Tibial nerve (tissue), 4 donors: ENCODE measurements around the gene MCOLN2. TPM values are rescaled to one million over a fixed set of nuclear protein-coding genes. Genes with fewer than 3 reads are reported as not detected.

Source experiments
- DNase-seq, 2 donors: peaks; one replicate each; pipeline ENCODE4 v3.0.0-alpha.2; 2019; ENCODE audit warnings: low spot score in 2 of 2
- H3K27ac ChIP-seq, 4 donors: fragments of 200-600 bp; sonication (generic) in 3 of 4; one replicate each; pipeline ENCODE4 v1.5.1; 2017 to 2019; ENCODE audit warnings: mild to moderate bottlenecking in 1 of 4
- H3K27me3 ChIP-seq, 2 donors: fragments of 200-600 bp; sonication (generic) in 1 of 2; one replicate each; pipeline versions ENCODE4 v1.5.1 to v1.6.0; 2017 to 2019
- H3K36me3 ChIP-seq, 3 donors: fragments of 200-600 bp; sonication (generic); one replicate each; pipeline ENCODE4 v1.5.1; 2018 to 2019
- H3K4me1 ChIP-seq, 4 donors: fragments of 200-600 bp; sonication (generic) in 3 of 4; one replicate each; pipeline ENCODE4 v1.5.1; 2017 to 2019
- H3K4me3 ChIP-seq, 4 donors: fragments of 200-600 bp; sonication (generic) in 3 of 4; one replicate each; pipeline ENCODE4 v1.5.1; 2017 to 2019; ENCODE audit warnings: mild to moderate bottlenecking in 1 of 4, moderate library complexity in 1 of 4
- H3K9me3 ChIP-seq, 4 donors: fragments of 200-600 bp; sonication (generic) in 3 of 4; one replicate each; pipeline ENCODE4 v1.5.1; 2017 to 2019
- EP300 ChIP-seq, 2 donors: sonication (generic); formaldehyde crosslinking; IDR thresholded peaks; one replicate each; pipeline ENCODE4 v1.6.1; 2017; ENCODE audit warnings: antibody characterized with exemption in 2 of 2, mild to moderate bottlenecking in 1 of 2
- POLR2A ChIP-seq, 2 donors: fragments of 450-650 bp; IDR thresholded peaks; one replicate each; pipeline ENCODE4 v1.6.1; 2017; ENCODE audit warnings: antibody characterized with exemption in 2 of 2, mild to moderate bottlenecking in 2 of 2, moderate library complexity in 2 of 2
- WGBS, 2 donors: methylation state at CpG; one replicate each; pipeline ENCODE4 v1.1.5; 2018; 5-methylcytosine and 5-hydroxymethylcytosine counted together
- total RNA-seq, 4 donors: library from RNA; depleted of rRNA; stranded (reverse); fragments of >200 nt; gene quantifications; one replicate each; pipeline ENCODE4 v1.1.0, GENCODE V29; 2016
- TF ChIP-seq, protein P1 (sequence below), 5 experiments: fragments of 200-600 bp in 3 of 5; fragments of 450-650 bp in 2 of 5; sonication (generic) in 3 of 5; IDR thresholded peaks; one replicate each; pipeline ENCODE4 v1.5.1; 2016 to 2019; ENCODE audit warnings: antibody characterized with exemption in 5 of 5, mild to moderate bottlenecking in 3 of 5, moderate library complexity in 2 of 5

MCOLN2 gene
- total RNA-seq, 4 donors from 2014 or later: 8.2 to 12.2 (median 9.8) TPM

DNA sequence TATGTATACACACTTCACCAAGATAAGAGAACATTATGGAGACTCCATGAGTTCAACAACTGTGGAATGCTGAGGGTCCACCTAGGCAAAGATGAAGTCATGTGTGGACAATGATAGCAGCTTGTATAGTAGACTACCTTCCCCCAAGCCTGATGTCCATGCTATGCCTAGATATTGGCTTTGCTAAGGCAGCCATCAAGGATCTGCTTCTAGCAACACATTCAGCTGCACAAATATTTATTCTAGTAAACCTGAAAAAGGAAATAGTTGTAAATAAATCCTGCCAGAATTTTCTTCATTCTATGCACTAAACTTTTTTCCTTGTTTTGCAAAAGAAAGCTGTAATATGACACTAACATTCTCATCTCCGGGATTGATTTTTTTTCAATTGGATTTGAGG lies 96.9 kb downstream of the MCOLN2 start:
- H3K36me3 ChIP-seq: no peaks in the 10 kb centered on the region
- 34 to 53% methylated on average over 1 of the region's 1 CpG for WGBS, 2 donors
- TF ChIP-seq POLR2A (IDR thresholded peaks at IDR 0.05) (no peak), EP300 (IDR thresholded peaks at IDR 0.05) (no peak)
- TF ChIP-seq, protein P1, sequence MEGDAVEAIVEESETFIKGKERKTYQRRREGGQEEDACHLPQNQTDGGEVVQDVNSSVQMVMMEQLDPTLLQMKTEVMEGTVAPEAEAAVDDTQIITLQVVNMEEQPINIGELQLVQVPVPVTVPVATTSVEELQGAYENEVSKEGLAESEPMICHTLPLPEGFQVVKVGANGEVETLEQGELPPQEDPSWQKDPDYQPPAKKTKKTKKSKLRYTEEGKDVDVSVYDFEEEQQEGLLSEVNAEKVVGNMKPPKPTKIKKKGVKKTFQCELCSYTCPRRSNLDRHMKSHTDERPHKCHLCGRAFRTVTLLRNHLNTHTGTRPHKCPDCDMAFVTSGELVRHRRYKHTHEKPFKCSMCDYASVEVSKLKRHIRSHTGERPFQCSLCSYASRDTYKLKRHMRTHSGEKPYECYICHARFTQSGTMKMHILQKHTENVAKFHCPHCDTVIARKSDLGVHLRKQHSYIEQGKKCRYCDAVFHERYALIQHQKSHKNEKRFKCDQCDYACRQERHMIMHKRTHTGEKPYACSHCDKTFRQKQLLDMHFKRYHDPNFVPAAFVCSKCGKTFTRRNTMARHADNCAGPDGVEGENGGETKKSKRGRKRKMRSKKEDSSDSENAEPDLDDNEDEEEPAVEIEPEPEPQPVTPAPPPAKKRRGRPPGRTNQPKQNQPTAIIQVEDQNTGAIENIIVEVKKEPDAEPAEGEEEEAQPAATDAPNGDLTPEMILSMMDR (IDR thresholded peaks at IDR 0.05): no peak
- no peak overlapping the region for H3K27ac ChIP-seq
- no peaks in the 10 kb centered on the region for H3K4me1 ChIP-seq
- peaks cover 0 to 3% of the 10 kb centered on the region in 2 donors for H3K27me3 ChIP-seq
- H3K9me3 ChIP-seq: peaks cover 0 to 4% (median 0%) of the 10 kb centered on the region in 4 donors
- no peak overlapping the region for H3K4me3 ChIP-seq
- no peak for DNase-seq

DNA sequence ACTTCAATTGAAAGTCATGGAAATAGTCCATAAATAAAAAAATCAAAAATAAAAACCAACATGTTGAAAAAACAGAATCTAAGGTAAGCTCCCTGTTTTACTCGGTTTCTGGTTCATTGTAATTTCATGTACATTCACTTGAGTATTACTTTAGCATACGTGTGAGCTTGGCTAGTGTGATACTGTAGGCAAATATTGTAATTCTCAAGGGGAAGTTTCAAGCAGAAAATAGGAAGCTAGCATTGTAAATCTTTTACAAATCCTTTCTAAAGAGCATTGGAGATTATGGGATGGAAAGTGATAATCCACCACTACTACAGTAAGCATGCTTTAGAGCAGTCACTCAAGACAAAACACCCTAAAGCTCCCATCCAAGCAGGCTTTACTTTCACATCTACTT lies 100.6 kb downstream of the MCOLN2 start:
- no peak overlapping the region for H3K27ac ChIP-seq
- TF ChIP-seq, protein P1 (IDR thresholded peaks at IDR 0.05): no peak
- TF ChIP-seq POLR2A (IDR thresholded peaks at IDR 0.05): no peak
- DNase-seq: no peak
- H3K36me3 ChIP-seq: no peaks in the 10 kb centered on the region
- 66 to 74% methylated on average over 2 of the region's 2 CpGs for WGBS, 2 donors
- no peak overlapping the region for H3K4me3 ChIP-seq
- H3K4me1 ChIP-seq: peaks cover 0 to 16% (median 2%) of the 10 kb centered on the region in 4 donors
- peaks cover 0 to 28% of the 10 kb centered on the region in 2 donors for H3K27me3 ChIP-seq
- no peaks in the 10 kb centered on the region for H3K9me3 ChIP-seq

DNA sequence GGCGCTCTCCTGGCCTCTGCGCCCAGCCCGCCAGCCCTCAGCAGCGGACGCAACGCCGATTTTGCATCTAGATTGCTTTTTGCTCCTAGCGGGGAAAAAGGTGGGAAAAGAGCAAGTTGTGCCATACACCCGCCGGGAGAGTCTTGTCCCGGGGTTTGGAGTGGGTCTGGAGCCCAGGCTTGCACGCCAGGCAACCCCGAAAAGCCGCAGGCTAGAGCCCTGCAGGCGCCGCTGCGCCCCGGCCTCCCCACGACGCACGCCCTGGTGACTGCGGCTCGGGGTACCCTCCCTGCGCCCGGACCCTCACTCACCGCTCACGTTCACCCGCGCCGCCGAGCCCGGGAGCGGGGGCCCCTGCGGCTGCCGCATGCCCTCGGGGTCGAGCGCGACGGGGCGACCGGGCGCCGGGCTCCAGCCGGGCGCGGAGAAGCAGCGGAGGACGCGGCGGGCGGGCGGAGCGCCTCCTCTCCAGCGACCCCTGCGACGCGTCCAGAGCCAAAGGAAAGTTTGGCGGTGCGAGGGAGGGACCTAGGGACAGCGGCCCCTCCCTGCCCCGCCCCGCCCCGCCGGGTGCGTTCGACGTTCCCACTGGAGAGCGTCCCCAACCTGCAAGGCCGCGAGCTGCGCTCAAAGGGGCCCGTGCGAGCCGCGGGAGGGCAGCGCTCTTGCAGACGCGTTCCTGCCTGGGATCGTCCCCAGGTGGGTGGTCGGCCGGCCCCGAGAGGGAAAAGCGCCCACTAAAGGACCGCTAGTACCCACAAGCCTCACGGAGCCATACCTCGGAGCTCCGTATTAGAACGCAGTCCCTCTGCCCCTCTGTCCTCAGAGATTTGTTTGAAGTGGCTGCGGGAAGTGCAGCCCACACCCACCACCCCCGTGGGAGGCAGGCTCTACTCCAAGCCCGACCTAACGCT lies 104.0 kb downstream of the MCOLN2 start, which contains the start of gene LPAR3:
TSS of gene LPAR3 (minus strand) at position 502 of the 914 bp plus-strand sequence. CDS start 27,086 bp downstream, outside the sequence.
- peak within 1 kb of the TSS in 2 of 4 donors; percentile 18 to 30 for H3K4me3 ChIP-seq
- 1 to 2% methylated on average over 22 to 49 of the region's 93 CpGs for WGBS, 2 donors

DNA sequence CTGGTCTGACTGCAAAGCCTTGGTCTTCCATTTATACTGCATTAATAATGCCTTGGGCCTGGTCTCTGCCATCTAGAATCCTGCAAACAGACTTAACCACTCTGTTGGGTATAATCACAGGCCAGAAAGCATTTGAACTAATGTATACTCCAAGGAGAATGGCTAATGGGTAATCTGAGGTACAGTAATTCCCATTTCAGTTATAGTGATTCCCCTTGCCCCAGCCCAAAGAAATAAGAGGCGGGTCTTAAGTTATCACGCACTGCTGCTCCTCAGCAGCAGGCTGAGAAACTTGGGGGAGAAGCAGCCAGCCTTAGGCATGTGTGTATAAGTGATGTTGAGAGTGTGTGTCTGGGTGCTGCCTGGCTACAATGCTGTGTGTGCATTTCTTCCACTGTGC lies 106.3 kb downstream of the MCOLN2 start:
- H3K27me3 ChIP-seq: peaks cover 0 to 28% of the 10 kb centered on the region in 2 donors
- TF ChIP-seq, protein P1 (IDR thresholded peaks at IDR 0.05): no peak
- TF ChIP-seq EP300 (IDR thresholded peaks at IDR 0.05) (no peak), POLR2A (IDR thresholded peaks at IDR 0.05) (no peak)
- no peak for DNase-seq
- WGBS, 2 donors: 83 to 96% methylated on average over 2 of the region's 2 CpGs
- no peaks in the 10 kb centered on the region for H3K36me3 ChIP-seq
- H3K9me3 ChIP-seq: no peaks in the 10 kb centered on the region
- no peak overlapping the region for H3K4me3 ChIP-seq
- no peak overlapping the region for H3K27ac ChIP-seq
- peaks cover 0 to 16% (median 2%) of the 10 kb centered on the region in 4 donors for H3K4me1 ChIP-seq

More for the DNA sequence above, 104.0 kb downstream of the MCOLN2 start, which contains the start of gene LPAR3:
- H3K36me3 ChIP-seq: no peaks in the 10 kb centered on the region
- H3K9me3 ChIP-seq: no peaks in the 10 kb centered on the region
- peaks cover 0 to 16% (median 2%) of the 10 kb centered on the region in 4 donors for H3K4me1 ChIP-seq
- H3K27me3 ChIP-seq: peaks cover 0 to 28% of the 10 kb centered on the region in 2 donors
- H3K27ac ChIP-seq: no peak within 1 kb of the TSS
- TF ChIP-seq, protein P1 (IDR thresholded peaks at IDR 0.05): no peak
- no peak for DNase-seq

DNA sequence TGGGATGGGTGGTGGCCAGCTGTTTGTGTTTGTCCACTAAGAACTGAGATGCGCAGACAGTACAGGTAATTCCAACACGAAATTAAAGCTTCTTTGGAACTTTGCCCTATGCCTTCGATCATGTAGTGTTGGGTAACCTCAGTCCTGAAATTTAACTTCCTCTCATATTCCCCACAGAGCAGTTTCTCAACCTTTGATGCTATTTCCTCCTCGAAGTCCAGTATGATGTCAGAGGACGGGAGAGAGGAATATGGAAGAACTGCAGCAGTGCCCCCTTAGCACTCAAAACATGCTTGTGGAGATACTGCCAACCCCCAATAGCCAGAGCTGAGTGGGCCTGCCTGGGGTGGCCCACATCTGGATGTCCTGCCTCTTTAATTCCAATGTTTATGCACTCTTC lies 107.5 kb downstream of the MCOLN2 start:
- H3K27me3 ChIP-seq: peaks cover 0 to 21% of the 10 kb centered on the region in 2 donors
- H3K9me3 ChIP-seq: no peaks in the 10 kb centered on the region
- TF ChIP-seq EP300 (IDR thresholded peaks at IDR 0.05): no peak
- TF ChIP-seq, protein P1 (IDR thresholded peaks at IDR 0.05): no peak
- TF ChIP-seq POLR2A (IDR thresholded peaks at IDR 0.05): no peak
- H3K4me3 ChIP-seq: no peak overlapping the region
- 55 to 62% methylated on average over 5 of the region's 5 CpGs for WGBS, 2 donors
- no peak overlapping the region for H3K27ac ChIP-seq
- no peak for DNase-seq
- peaks cover 0 to 16% (median 2%) of the 10 kb centered on the region in 4 donors for H3K4me1 ChIP-seq
- no peaks in the 10 kb centered on the region for H3K36me3 ChIP-seq
